CD4-positive, alpha-beta T cell treated with Interleukin-17A for 1 hour (primary cell): Measurements from ENCODE around the gene KIFC3.
"Not testable (repeated sequence)": the region's sequence is repeated elsewhere in the genome, so short reads cannot be mapped to it uniquely, and the experiment has no call there.

Experiments
- DNase-seq: peaks from one replicate; pipeline ENCODE4 v3.0.0-alpha.2; 2020

Gene KIFC3

GRCh38 chr16:57802341-57803133 lies at the start of gene KIFC3:
Gene KIFC3, minus strand, starts transcription at chr16:57802491. Its CDS starts 4,248 bp downstream, at chr16:57798243.
- DNase-seq = peak; percentile 77

GRCh38 chr16:57848181-57848580 lies 45.9 kb upstream of the KIFC3 start:
- no peak for DNase-seq

- not testable (repeated sequence) for DNase-seq
These were observed 44.6 kb upstream of the KIFC3 start for GRCh38 chr16:57846931-57847330.

GRCh38 chr16:57846078-57846697 lies 43.9 kb upstream of the KIFC3 start:
- DNase-seq = no peak

GRCh38 chr16:57845115-57845514 lies 42.8 kb upstream of the KIFC3 start:
- DNase-seq = no peak

- DNase-seq = no peak
These were observed 42.2 kb upstream of the KIFC3 start for GRCh38 chr16:57844416-57845030.

- no peak for DNase-seq
These were observed 41.1 kb upstream of the KIFC3 start for GRCh38 chr16:57843400-57843799.

- DNase-seq = no peak
These were observed 40.3 kb upstream of the KIFC3 start for GRCh38 chr16:57842601-57843000.

- no peak for DNase-seq
These were observed 38.5 kb upstream of the KIFC3 start for GRCh38 chr16:57840833-57841232.

GRCh38 chr16:57838161-57838560 lies 35.9 kb upstream of the KIFC3 start:
- no peak for DNase-seq

GRCh38 chr16:57837305-57838125 lies 35.2 kb upstream of the KIFC3 start:
- DNase-seq = no peak

GRCh38 chr16:57835439-57835838 lies 33.1 kb upstream of the KIFC3 start:
- not testable (repeated sequence) for DNase-seq

GRCh38 chr16:57834936-57835335 lies 32.6 kb upstream of the KIFC3 start:
- no peak for DNase-seq

- DNase-seq = no peak
These were observed 28.7 kb upstream of the KIFC3 start for GRCh38 chr16:57830890-57831484.

- DNase-seq = no peak
These were observed 27.7 kb upstream of the KIFC3 start for GRCh38 chr16:57829969-57830360.

GRCh38 chr16:57828272-57829161 lies 26.2 kb upstream of the KIFC3 start:
- no peak for DNase-seq

GRCh38 chr16:57826706-57827625 lies 24.7 kb upstream of the KIFC3 start:
- DNase-seq = no peak

GRCh38 chr16:57826052-57826451 lies 23.8 kb upstream of the KIFC3 start:
- DNase-seq = no peak

- DNase-seq = no peak
These were observed 23.2 kb upstream of the KIFC3 start for GRCh38 chr16:57825298-57826044.

- DNase-seq = no peak
These were observed 22.6 kb upstream of the KIFC3 start for GRCh38 chr16:57824888-57825287.
